Tibial artery (tissue), 4 donors: ENCODE results near the gene PTN.

ENCODE experiments used
- DNase-seq, 2 donors: peaks; one replicate each; pipeline ENCODE4 v3.0.0-alpha.2; 2019
- H3K27ac ChIP-seq, 2 donors: fragments of 200-600 bp; sonication (generic) in 1 of 2; 1 replicate in 1 of 2; 2 replicates in 1 of 2; pipeline ENCODE4 v1.5.1; 2018 to 2019; ENCODE audit warnings: mild to moderate bottlenecking in 1 of 2
- H3K27me3 ChIP-seq, 2 donors: fragments of 200-600 bp; sonication (generic) in 1 of 2; one replicate each; pipeline versions ENCODE4 v1.5.1 to v1.6.0; 2016 to 2019
- H3K36me3 ChIP-seq, 3 donors: fragments of 200-600 bp; sonication (generic) in 2 of 3; one replicate each; pipeline ENCODE4 v1.5.1; 2016 to 2019; ENCODE audit warnings: mild to moderate bottlenecking in 2 of 3
- H3K4me1 ChIP-seq, 4 donors: fragments of 200-600 bp; sonication (generic) in 2 of 4; 1 replicate in 3 of 4; 2 replicates in 1 of 4; pipeline ENCODE4 v1.5.1; 2016 to 2019
- H3K4me3 ChIP-seq, 2 donors: fragments of 200-600 bp; sonication (generic) in 1 of 2; 1 replicate in 1 of 2; 2 replicates in 1 of 2; pipeline ENCODE4 v1.5.1; 2018 to 2019; ENCODE audit warnings: mild to moderate bottlenecking in 2 of 2
- H3K9me3 ChIP-seq, 3 donors: fragments of 200-600 bp; sonication (generic) in 1 of 3; one replicate each; pipeline ENCODE4 v1.5.1; 2016 to 2019
- intact Hi-C: fragments of 100-400 bp; cut with DNase I; formaldehyde crosslinking; loops from one replicate; pipeline ENCODE4 v1.15.0; 2023; ENCODE audit warnings: low total_unique reads
- TF ChIP-seq, protein P1 (sequence below), 2 experiments: fragments of 200-600 bp in 1 of 2; fragments of 450-650 bp in 1 of 2; IDR thresholded peaks; one replicate each; pipeline ENCODE4 v1.5.1; 2017 to 2019; ENCODE audit warnings: antibody characterized with exemption in 2 of 2, mild to moderate bottlenecking in 1 of 2, moderate library complexity in 1 of 2

The PTN gene

DNA sequence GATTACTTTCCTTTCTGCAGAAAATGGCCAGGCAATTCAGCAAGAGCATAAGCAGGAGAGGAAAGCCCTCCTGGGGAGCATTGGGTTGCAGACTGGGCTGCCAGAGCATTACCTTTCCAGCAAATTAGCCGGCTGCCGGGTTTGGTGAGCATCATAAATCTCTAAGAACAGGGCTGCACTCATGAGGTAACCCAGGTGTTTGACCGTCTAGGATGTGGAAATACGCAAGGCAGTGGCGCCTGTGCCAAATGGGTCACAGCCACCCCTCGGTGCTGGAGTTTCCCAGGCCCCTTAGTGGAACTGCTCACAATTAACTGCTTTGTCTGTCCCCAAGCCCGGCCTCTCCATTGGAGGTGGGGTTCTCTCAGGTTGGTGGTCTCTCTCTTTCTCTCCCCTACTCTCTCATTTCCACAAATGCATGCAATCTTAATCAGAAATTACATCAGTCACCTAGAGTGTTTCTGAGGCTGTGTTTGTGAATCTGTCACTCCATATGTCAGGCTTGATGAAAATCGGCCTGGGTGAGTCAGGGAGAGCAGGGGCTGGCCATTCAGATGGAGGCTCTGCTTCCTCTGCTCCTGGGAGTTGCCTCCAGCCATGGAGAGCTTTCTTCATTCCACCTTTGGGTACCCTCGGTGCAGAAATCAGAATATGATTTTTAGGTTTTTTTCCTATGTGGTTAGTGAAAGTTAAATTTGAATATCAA, 26.7 kb downstream of the PTN start:
- no peaks in the 10 kb centered on the region for H3K9me3 ChIP-seq
- no peaks in the 10 kb centered on the region for H3K27me3 ChIP-seq
- H3K4me1 ChIP-seq = no peaks in the 10 kb centered on the region
- H3K27ac ChIP-seq = no peak overlapping the region
- intact Hi-C loops = no loop called here
- H3K4me3 ChIP-seq = no peak overlapping the region
- no peaks in the 10 kb centered on the region for H3K36me3 ChIP-seq
- TF ChIP-seq, protein P1, sequence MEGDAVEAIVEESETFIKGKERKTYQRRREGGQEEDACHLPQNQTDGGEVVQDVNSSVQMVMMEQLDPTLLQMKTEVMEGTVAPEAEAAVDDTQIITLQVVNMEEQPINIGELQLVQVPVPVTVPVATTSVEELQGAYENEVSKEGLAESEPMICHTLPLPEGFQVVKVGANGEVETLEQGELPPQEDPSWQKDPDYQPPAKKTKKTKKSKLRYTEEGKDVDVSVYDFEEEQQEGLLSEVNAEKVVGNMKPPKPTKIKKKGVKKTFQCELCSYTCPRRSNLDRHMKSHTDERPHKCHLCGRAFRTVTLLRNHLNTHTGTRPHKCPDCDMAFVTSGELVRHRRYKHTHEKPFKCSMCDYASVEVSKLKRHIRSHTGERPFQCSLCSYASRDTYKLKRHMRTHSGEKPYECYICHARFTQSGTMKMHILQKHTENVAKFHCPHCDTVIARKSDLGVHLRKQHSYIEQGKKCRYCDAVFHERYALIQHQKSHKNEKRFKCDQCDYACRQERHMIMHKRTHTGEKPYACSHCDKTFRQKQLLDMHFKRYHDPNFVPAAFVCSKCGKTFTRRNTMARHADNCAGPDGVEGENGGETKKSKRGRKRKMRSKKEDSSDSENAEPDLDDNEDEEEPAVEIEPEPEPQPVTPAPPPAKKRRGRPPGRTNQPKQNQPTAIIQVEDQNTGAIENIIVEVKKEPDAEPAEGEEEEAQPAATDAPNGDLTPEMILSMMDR (IDR thresholded peaks at IDR 0.05) = no peak
- no peak for DNase-seq

- Histone ChIP-seq H3K4me3 (no peak overlapping the region), H3K36me3 (no peaks in the 10 kb centered on the region), H3K9me3 (no peaks in the 10 kb centered on the region), H3K4me1 (no peaks in the 10 kb centered on the region), H3K27me3 (no peaks in the 10 kb centered on the region), H3K27ac (no peak overlapping the region)
- TF ChIP-seq, protein P1 (IDR thresholded peaks at IDR 0.05) = no peak
- no peak for DNase-seq
- intact Hi-C loops = no loop called here
These were observed 30.3 kb downstream of the PTN start for GRCh38 chr7:137313201-137313600.

DNA sequence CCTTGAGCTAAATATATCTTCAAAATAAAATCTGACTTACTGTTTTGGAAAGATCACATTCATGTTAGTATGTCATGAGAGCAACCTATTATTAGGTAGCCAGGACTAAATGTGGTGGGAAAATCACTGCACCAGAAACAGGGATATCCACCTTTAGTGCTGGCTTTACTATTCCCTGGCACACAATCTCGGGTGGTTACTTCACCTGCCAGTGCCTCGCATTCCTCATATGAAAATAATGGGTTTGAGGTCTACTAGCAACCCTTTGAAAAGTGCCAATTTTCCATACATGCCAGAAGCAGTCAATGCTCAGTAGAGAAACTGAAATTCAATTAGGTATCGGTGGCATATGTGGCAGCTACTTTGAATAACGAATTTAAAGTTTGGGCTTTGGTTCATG, 36.8 kb downstream of the PTN start:
- H3K36me3 ChIP-seq = no peaks in the 10 kb centered on the region
- H3K27me3 ChIP-seq = no peaks in the 10 kb centered on the region
- DNase-seq = no peak
- no peak overlapping the region for H3K4me3 ChIP-seq
- TF ChIP-seq, protein P1 (IDR thresholded peaks at IDR 0.05) = no peak
- no peaks in the 10 kb centered on the region for H3K9me3 ChIP-seq
- no peak overlapping the region for H3K27ac ChIP-seq
- intact Hi-C loops = no loop called here
- peaks cover 0 to 7% (median 0%) of the 10 kb centered on the region in 4 donors for H3K4me1 ChIP-seq

DNA sequence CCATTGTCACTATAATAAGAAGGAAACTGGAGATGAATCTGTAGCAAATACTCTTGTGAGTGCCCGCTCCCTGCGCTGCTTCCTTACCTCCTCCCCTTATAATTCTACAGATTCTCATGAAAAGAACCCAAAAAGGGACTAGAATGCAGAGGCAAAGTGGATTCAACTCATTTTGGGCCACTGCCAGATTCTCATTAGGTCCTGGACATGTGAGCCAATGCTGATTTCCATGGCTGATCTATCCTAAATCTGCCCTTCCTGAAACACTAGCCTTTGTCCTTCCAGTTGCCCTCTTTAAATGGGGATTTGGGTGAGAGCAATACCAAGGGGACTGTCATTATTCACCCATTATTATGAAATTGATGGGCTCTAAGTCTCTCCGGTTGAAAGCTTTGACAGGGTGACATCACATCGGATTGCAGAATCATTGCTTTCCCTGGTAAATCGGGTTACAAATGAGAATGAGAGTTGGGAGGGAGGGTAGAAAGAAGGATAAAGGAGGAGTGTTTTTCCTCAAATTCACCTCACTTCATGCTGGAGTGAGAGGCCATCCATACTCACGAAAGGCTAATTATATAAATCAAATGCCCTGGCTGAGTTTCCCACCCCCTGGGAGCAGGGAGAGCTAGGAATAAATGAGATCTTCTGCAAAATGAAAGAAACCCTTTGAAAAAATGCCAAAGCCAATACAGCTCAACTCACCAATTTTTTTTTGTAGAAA, 37.5 kb downstream of the PTN start:
- TF ChIP-seq, protein P1 (IDR thresholded peaks at IDR 0.05) = no peak
- Histone ChIP-seq H3K4me1 (peaks cover 0 to 7% (median 0%) of the 10 kb centered on the region in 4 donors), H3K4me3 (no peak overlapping the region), H3K36me3 (no peaks in the 10 kb centered on the region), H3K9me3 (no peaks in the 10 kb centered on the region), H3K27me3 (no peaks in the 10 kb centered on the region), H3K27ac (no peak overlapping the region)
- no peak for DNase-seq
- intact Hi-C loops = no loop called here

DNA sequence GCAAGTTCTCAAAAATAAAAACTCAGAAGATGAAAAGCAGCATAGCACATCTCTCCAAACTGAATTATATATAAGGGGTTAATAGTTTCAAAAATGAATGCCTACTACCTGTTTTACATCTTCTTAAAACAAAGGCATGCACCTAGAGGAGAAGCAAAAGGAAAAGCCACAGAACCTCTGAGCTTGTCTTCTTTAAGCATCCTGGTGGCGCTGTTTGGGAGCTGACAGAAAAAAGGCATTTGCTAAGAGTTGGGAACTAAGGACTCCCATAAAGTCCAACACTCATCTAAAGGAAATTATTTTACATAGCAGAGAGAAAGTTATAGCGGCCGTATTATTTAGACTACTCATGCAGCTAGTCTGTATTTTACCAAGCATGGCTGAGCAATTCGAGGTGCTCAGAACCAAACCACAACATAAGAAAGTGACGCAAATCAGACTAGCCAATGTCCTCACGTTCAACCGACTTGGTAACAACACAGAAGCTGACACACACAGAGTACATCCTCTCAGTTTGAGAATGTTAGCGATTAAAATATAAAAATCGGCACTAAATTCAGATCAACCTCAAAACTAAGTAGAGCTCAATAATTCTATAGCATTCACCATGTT, 38.8 kb downstream of the PTN start:
- Histone ChIP-seq H3K4me3 (no peak overlapping the region), H3K4me1 (peaks cover 0 to 7% (median 0%) of the 10 kb centered on the region in 4 donors), H3K27ac (no peak overlapping the region), H3K9me3 (no peaks in the 10 kb centered on the region), H3K27me3 (no peaks in the 10 kb centered on the region), H3K36me3 (no peaks in the 10 kb centered on the region)
- DNase-seq = no peak
- intact Hi-C loops = no loop called here
- TF ChIP-seq, protein P1 (IDR thresholded peaks at IDR 0.05) = no peak
